ENCODE results near the gene PPP1R8. TPM values are rescaled to one million over a fixed set of nuclear protein-coding genes. Genes with fewer than 3 reads are reported as not detected.
"Not testable (repeated sequence)": the region's sequence is repeated elsewhere in the genome, so short reads cannot be mapped to it uniquely, and the experiment has no call there.

PPP1R8 gene
- total and polyA plus RNA-seq, 3 donors from 2014 or later, result 39.4 to 57.7 (median 49.4) TPM

- Histone ChIP-seq H3K4me1 (peaks cover 7% of the 10 kb centered on the region), H3K36me3 (ENCODE audit: low read depth, missing control alignments) (no peaks in the 10 kb centered on the region), H3K9me3 (no peaks in the 10 kb centered on the region), H3K27me3 (no peaks in the 10 kb centered on the region), H3K27ac (no peak overlapping the region), H3K4me3 (no peak overlapping the region)
- no peak for TF ChIP-seq POLR2A (IDR thresholded peaks at IDR 0.05)
- TF ChIP-seq, protein P1, sequence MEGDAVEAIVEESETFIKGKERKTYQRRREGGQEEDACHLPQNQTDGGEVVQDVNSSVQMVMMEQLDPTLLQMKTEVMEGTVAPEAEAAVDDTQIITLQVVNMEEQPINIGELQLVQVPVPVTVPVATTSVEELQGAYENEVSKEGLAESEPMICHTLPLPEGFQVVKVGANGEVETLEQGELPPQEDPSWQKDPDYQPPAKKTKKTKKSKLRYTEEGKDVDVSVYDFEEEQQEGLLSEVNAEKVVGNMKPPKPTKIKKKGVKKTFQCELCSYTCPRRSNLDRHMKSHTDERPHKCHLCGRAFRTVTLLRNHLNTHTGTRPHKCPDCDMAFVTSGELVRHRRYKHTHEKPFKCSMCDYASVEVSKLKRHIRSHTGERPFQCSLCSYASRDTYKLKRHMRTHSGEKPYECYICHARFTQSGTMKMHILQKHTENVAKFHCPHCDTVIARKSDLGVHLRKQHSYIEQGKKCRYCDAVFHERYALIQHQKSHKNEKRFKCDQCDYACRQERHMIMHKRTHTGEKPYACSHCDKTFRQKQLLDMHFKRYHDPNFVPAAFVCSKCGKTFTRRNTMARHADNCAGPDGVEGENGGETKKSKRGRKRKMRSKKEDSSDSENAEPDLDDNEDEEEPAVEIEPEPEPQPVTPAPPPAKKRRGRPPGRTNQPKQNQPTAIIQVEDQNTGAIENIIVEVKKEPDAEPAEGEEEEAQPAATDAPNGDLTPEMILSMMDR (IDR thresholded peaks at IDR 0.05), result no peak
- intact Hi-C loops (cut with DNase I; ENCODE audit: low total_unique reads), result loop anchor here (10.0 kb wide), 1 partner anchor 161 kb away; the partner anchor contains the start of gene IFI6
- DNase-seq, result no peak
- WGBS, 2 donors, result 80 to 95% methylated on average over 1 of the region's 1 CpG
Observed at GRCh38 chr1:27835501-27835900, 4.9 kb downstream of the PPP1R8 start.

GRCh38 chr1:27849951-27850350, 19.4 kb downstream of the PPP1R8 start:
- no peak for TF ChIP-seq POLR2A (IDR thresholded peaks at IDR 0.05)
- TF ChIP-seq, protein P1 (IDR thresholded peaks at IDR 0.05), result no peak
- no peaks in the 10 kb centered on the region for H3K9me3 ChIP-seq
- H3K36me3 ChIP-seq (ENCODE audit: low read depth, missing control alignments), result no peaks in the 10 kb centered on the region
- H3K27ac ChIP-seq, result no peak overlapping the region
- WGBS, 2 donors, result 95 to 100% methylated on average over 6 to 7 of the region's 7 CpGs
- intact Hi-C loops (cut with DNase I; ENCODE audit: low total_unique reads), result no loop called here
- no peak overlapping the region for H3K4me3 ChIP-seq
- no peak for DNase-seq
- no peaks in the 10 kb centered on the region for H3K4me1 ChIP-seq
- H3K27me3 ChIP-seq, result no peaks in the 10 kb centered on the region

GRCh38 chr1:27855085-27855484, 24.5 kb downstream of the PPP1R8 start:
- WGBS, 2 donors, result 85 to 86% methylated on average over 6 of the region's 6 CpGs
- no peak overlapping the region for H3K27ac ChIP-seq
- no peaks in the 10 kb centered on the region for H3K27me3 ChIP-seq
- H3K4me3 ChIP-seq, result no peak overlapping the region
- no peaks in the 10 kb centered on the region for H3K36me3 ChIP-seq (ENCODE audit: low read depth, missing control alignments)
- intact Hi-C loops (cut with DNase I; ENCODE audit: low total_unique reads), result no loop called here
- H3K4me1 ChIP-seq, result peaks cover 8% of the 10 kb centered on the region
- H3K9me3 ChIP-seq, result no peaks in the 10 kb centered on the region
- no peak for DNase-seq
- no peak for TF ChIP-seq POLR2A (IDR thresholded peaks at IDR 0.05)
- TF ChIP-seq, protein P1 (IDR thresholded peaks at IDR 0.05), result no peak

DNA sequence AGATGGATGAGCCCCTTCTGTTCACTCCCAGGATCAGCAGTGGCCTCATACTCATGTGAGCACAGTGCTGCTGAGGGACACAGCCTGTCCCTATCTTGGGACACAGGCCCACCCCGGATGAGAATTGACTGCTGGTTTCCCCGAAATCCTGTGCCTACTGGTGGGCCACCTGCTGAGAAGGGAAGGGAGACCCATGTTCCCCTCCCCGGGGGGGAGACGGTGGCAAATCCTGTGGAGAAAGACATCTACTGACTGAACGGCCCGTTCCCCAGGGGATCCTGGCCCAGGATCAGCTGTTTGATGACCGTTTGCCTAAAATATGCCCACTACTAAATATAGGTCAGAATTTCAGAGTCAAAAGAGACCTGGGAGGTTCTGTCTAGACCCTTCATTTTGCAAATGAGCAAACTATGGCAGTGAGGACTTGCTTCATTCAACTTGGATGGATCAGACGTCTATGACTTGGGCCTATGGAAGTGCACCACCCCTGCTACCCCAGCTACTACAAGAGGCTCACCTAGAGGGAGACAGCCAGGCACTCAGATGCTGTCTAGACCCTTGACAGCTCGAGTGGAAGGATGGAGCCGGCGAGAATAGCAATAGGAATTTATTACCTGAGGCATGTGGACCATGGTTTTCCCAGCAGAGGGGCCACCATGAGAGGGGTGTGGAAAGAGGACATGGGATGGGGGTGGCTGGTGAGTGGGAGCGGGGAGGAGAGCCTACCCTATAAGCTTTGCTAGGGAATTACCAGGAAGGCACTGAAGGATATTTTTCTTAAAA, 26.2 kb downstream of the PPP1R8 start:
- WGBS, 2 donors, result 77 to 79% methylated on average over 11 to 12 of the region's 12 CpGs
- no peaks in the 10 kb centered on the region for H3K9me3 ChIP-seq
- TF ChIP-seq, protein P1 (IDR thresholded peaks at IDR 0.05), result no peak
- TF ChIP-seq POLR2A (IDR thresholded peaks at IDR 0.05), result no peak
- no peak overlapping the region for H3K4me3 ChIP-seq
- DNase-seq, result no peak
- intact Hi-C loops (cut with DNase I; ENCODE audit: low total_unique reads), result no loop called here
- H3K36me3 ChIP-seq (ENCODE audit: low read depth, missing control alignments), result no peaks in the 10 kb centered on the region
- no peak overlapping the region for H3K27ac ChIP-seq
- H3K27me3 ChIP-seq, result no peaks in the 10 kb centered on the region
- peaks cover 8% of the 10 kb centered on the region for H3K4me1 ChIP-seq

DNA sequence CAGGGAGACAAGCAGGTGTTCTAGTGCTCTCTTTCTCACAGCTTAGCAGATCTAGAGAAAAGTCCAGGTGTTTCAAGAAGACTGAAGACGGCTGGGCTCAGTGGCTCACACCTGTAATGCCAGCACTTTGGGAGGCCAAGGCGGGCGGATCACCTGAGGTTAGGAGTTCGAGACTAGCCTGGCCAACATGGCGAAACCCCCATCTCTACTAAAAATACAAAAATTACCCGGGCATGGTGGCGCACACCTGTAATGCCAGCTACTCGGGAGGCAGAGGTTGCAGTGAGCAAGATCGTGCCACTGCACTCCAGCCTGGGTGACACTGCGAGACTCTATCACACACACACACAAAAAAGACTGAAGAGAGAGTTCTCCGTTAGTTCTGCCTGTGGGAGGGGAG, 27.0 kb downstream of the PPP1R8 start:
- H3K27me3 ChIP-seq; H3K4me1 ChIP-seq; DNase-seq; H3K27ac ChIP-seq; H3K36me3 ChIP-seq (ENCODE audit: low read depth, missing control alignments); intact Hi-C loops (cut with DNase I; ENCODE audit: low total_unique reads); H3K9me3 ChIP-seq; H3K4me3 ChIP-seq: not testable (repeated sequence)
- WGBS, 2 donors, result 82 to 87% methylated on average over 11 of the region's 11 CpGs
